ENCODE data around the gene SLAMF9. TPM values are rescaled to one million over a fixed set of nuclear protein-coding genes. Genes with fewer than 3 reads are reported as not detected.
"Not testable (repeated sequence)": the region's sequence is repeated elsewhere in the genome, so short reads cannot be mapped to it uniquely, and the experiment has no call there.

Gene SLAMF9
- total RNA-seq, 1 donor from 2014 or later = not detected

- Histone ChIP-seq H3K9me3 (no peaks in the 10 kb centered on the region), H3K27me3 (no peaks in the 10 kb centered on the region), H3K4me1 (peaks cover 40% of the 10 kb centered on the region), H3K36me3 (no peaks in the 10 kb centered on the region), H3K27ac (no peak overlapping the region), H3K4me3 (no peak overlapping the region)
- TF ChIP-seq, protein P1, sequence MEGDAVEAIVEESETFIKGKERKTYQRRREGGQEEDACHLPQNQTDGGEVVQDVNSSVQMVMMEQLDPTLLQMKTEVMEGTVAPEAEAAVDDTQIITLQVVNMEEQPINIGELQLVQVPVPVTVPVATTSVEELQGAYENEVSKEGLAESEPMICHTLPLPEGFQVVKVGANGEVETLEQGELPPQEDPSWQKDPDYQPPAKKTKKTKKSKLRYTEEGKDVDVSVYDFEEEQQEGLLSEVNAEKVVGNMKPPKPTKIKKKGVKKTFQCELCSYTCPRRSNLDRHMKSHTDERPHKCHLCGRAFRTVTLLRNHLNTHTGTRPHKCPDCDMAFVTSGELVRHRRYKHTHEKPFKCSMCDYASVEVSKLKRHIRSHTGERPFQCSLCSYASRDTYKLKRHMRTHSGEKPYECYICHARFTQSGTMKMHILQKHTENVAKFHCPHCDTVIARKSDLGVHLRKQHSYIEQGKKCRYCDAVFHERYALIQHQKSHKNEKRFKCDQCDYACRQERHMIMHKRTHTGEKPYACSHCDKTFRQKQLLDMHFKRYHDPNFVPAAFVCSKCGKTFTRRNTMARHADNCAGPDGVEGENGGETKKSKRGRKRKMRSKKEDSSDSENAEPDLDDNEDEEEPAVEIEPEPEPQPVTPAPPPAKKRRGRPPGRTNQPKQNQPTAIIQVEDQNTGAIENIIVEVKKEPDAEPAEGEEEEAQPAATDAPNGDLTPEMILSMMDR (IDR thresholded peaks at IDR 0.05) = no peak
- intact Hi-C loops (cut with DNase I) = no loop called here
- DNase-seq (no peak), ATAC-seq (no peak)
Measured at GRCh38 chr1:159908031-159908940, 45.8 kb downstream of the SLAMF9 start.

- intact Hi-C loops (cut with DNase I) = no loop called here
- H3K27ac ChIP-seq = no peak overlapping the region
- TF ChIP-seq, protein P1 (IDR thresholded peaks at IDR 0.05) = no peak
Measured at GRCh38 chr1:159906960-159907359, 47.1 kb downstream of the SLAMF9 start.

DNA sequence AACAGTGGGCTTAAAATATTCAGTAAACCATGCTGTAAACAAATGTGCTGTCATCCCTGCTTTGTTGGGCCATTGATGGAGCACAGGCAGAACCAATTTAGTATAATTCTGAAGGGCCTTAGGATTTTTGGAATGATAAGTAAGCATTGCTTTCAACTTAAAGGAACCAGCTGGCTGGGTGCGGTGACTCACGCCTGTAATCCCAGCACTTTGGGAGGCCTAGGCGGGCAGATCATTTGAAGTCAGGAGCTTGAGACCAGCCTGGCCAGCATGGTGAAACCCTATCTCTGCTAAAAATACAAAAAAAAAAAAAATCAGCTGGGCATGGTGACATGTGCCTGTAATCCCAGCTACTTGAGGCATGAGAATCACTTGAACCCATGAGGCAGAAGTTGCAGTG lies 50.0 kb downstream of the SLAMF9 start:
- H3K36me3 ChIP-seq; ATAC-seq; DNase-seq; H3K9me3 ChIP-seq; H3K27me3 ChIP-seq; intact Hi-C loops (cut with DNase I); H3K4me1 ChIP-seq; H3K4me3 ChIP-seq; H3K27ac ChIP-seq: not testable (repeated sequence)

More at GRCh38 chr1:159906960-159907359, 47.1 kb downstream of the SLAMF9 start:
- DNase-seq (no peak), ATAC-seq (no peak)
- Histone ChIP-seq H3K4me3 (no peak overlapping the region), H3K27me3 (no peaks in the 10 kb centered on the region), H3K4me1 (peaks cover 27% of the 10 kb centered on the region), H3K9me3 (no peaks in the 10 kb centered on the region), H3K36me3 (no peaks in the 10 kb centered on the region)

GRCh38 chr1:159902541-159902940 lies 51.5 kb downstream of the SLAMF9 start:
- no peak for DNase-seq
- no peaks in the 10 kb centered on the region for H3K36me3 ChIP-seq

More at GRCh38 chr1:159902541-159902940, 51.5 kb downstream of the SLAMF9 start:
- TF ChIP-seq, protein P1 (IDR thresholded peaks at IDR 0.05) = no peak
- H3K4me3 ChIP-seq = no peak overlapping the region
- ATAC-seq = no peak
- H3K4me1 ChIP-seq = no peaks in the 10 kb centered on the region
- H3K9me3 ChIP-seq = no peaks in the 10 kb centered on the region
- intact Hi-C loops (cut with DNase I) = no loop called here
- no peaks in the 10 kb centered on the region for H3K27me3 ChIP-seq
- no peak overlapping the region for H3K27ac ChIP-seq

Other genes starting within 250 kb of the SLAMF9 start
- gene CRP, start 239.6 kb downstream of the SLAMF9 start, total RNA-seq = 0.26 TPM
- 71.1 TPM for gene DUSP23, start 173.3 kb downstream of the SLAMF9 start, total RNA-seq
- gene FCRL6, start 151.9 kb downstream of the SLAMF9 start, total RNA-seq = 3.2 TPM
- 34.6 TPM for gene SLAMF8, start 127.4 kb downstream of the SLAMF9 start, total RNA-seq
- gene VSIG8, start 91.6 kb downstream of the SLAMF9 start, total RNA-seq = not detected
- 1.9 TPM for gene CFAP45, start 54.1 kb downstream of the SLAMF9 start, total RNA-seq
- 435 TPM for gene TAGLN2, start 28.7 kb downstream of the SLAMF9 start, total RNA-seq
- gene IGSF9, start 8.6 kb downstream of the SLAMF9 start, total RNA-seq = 2.2 TPM
- 7.1 TPM for gene PIGM, start 77.8 kb upstream of the SLAMF9 start, total RNA-seq
- not detected for gene KCNJ10, start 115.9 kb upstream of the SLAMF9 start, total RNA-seq
- gene KCNJ9, start 127.3 kb upstream of the SLAMF9 start, total RNA-seq = not detected
- gene IGSF8, start 144.4 kb upstream of the SLAMF9 start, total RNA-seq = 37.5 TPM
- gene ATP1A2, start 161.5 kb upstream of the SLAMF9 start, total RNA-seq = 5.6 TPM
- 0.96 TPM for gene ATP1A4, start 197.4 kb upstream of the SLAMF9 start, total RNA-seq
- 0.41 TPM for gene CASQ1, start 236.3 kb upstream of the SLAMF9 start, total RNA-seq